ENCODE results near the gene ZNF619. TPM values are rescaled to one million over a fixed set of nuclear protein-coding genes. Genes with fewer than 3 reads are reported as not detected.

ZNF619 gene
- total RNA-seq, 3 donors from 2014 or later (not counting 1 experiment from before 2014, with no cell fraction given) = 9.5 to 14.3 (median 10.9) TPM

DNA sequence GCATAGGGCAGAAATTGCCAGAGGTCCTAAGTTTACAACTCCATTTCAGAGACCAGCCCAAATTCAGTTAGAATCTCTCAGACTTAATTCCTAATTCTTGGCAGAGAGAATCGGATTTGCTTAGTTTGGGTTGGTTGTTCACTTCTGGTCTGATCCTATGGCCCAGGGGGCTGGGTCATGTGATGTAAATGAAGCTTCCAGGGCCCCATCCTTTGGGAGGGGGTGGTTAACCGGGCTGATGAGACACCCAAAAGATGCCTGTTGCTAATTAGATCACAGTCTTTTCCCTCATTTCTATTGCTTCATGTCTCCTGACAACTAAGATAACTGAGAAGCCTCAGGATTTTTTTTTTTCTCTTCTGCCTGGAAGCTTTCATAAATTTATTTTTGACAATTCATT, 17.8 kb downstream of the ZNF619 start:
- H3K9me3 Mint-ChIP-seq = no peaks in the 10 kb centered on the region
- TF ChIP-seq, protein P1, sequence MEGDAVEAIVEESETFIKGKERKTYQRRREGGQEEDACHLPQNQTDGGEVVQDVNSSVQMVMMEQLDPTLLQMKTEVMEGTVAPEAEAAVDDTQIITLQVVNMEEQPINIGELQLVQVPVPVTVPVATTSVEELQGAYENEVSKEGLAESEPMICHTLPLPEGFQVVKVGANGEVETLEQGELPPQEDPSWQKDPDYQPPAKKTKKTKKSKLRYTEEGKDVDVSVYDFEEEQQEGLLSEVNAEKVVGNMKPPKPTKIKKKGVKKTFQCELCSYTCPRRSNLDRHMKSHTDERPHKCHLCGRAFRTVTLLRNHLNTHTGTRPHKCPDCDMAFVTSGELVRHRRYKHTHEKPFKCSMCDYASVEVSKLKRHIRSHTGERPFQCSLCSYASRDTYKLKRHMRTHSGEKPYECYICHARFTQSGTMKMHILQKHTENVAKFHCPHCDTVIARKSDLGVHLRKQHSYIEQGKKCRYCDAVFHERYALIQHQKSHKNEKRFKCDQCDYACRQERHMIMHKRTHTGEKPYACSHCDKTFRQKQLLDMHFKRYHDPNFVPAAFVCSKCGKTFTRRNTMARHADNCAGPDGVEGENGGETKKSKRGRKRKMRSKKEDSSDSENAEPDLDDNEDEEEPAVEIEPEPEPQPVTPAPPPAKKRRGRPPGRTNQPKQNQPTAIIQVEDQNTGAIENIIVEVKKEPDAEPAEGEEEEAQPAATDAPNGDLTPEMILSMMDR (IDR thresholded peaks at IDR 0.05) = no peak
- DNase-seq (no peak), ATAC-seq (no peak)
- no peak overlapping the region for H3K4me3 Mint-ChIP-seq
- no CpG with 5 or more reads among the region's 2 CpGs for WGBS (ENCODE audit: insufficient coverage)
- H3K27me3 ChIP-seq (ENCODE audit: control insufficient read depth, insufficient read depth, low read length) = no peaks in the 10 kb centered on the region
- no peaks in the 10 kb centered on the region for H3K9me3 ChIP-seq (ENCODE audit: control insufficient read depth, insufficient read depth, low read length)
- H3K4me1 ChIP-seq (ENCODE audit: control insufficient read depth, insufficient read depth, low read length) = no peaks in the 10 kb centered on the region
- no peak overlapping the region for H3K27ac ChIP-seq (ENCODE audit: low read length)
- no peaks in the 10 kb centered on the region for H3K36me3 Mint-ChIP-seq
- no peaks in the 10 kb centered on the region for H3K36me3 ChIP-seq (ENCODE audit: control insufficient read depth, insufficient read depth, low read length)
- H3K4me1 Mint-ChIP-seq = peaks cover 0 to 2% of the 10 kb centered on the region in 2 donors
- no peak overlapping the region for H3K27ac Mint-ChIP-seq
- H3K27me3 Mint-ChIP-seq (ENCODE audit: low read depth in 2 of 2) = no peaks in the 10 kb centered on the region
- H3K4me3 ChIP-seq (ENCODE audit: low read length) = no peak overlapping the region
- intact Hi-C loops (cut with micrococcal nuclease) = no loop called here

DNA sequence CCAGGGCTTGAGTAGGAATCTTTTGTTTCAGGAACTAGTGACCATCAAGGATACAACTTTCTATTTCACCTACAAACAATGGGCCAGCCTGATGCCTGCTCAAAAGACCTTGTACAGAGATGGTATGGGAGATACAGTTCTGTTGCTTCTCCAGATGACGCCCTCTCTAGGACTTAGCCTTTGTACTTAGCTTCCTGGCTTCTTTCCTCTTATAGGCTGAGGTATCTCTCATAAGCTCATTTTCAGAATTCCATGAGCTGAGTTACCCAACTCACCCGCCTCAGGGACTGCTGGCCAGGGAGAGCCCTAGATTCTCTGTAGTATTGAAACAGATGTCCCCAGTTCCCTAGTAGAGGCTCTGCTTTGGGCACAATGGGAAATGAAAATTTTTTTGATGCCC, 20.4 kb downstream of the ZNF619 start:
- no peaks in the 10 kb centered on the region for H3K27me3 Mint-ChIP-seq (ENCODE audit: low read depth in 2 of 2)
- H3K27ac Mint-ChIP-seq = no peak overlapping the region
- no peak overlapping the region for H3K4me3 Mint-ChIP-seq
- H3K36me3 ChIP-seq (ENCODE audit: control insufficient read depth, insufficient read depth, low read length) = no peaks in the 10 kb centered on the region
- no peak overlapping the region for H3K27ac ChIP-seq (ENCODE audit: low read length)
- H3K4me3 ChIP-seq (ENCODE audit: low read length) = no peak overlapping the region
- no peaks in the 10 kb centered on the region for H3K9me3 Mint-ChIP-seq
- ATAC-seq (no peak), DNase-seq (no peak)
- no peaks in the 10 kb centered on the region for H3K36me3 Mint-ChIP-seq
- peaks cover 0 to 5% of the 10 kb centered on the region in 2 donors for H3K4me1 Mint-ChIP-seq
- no peaks in the 10 kb centered on the region for H3K4me1 ChIP-seq (ENCODE audit: control insufficient read depth, insufficient read depth, low read length)
- no peaks in the 10 kb centered on the region for H3K27me3 ChIP-seq (ENCODE audit: control insufficient read depth, insufficient read depth, low read length)
- WGBS (ENCODE audit: insufficient coverage) = 100% methylated on average over 2 of the region's 2 CpGs
- TF ChIP-seq, protein P1 (IDR thresholded peaks at IDR 0.05) = no peak
- no peaks in the 10 kb centered on the region for H3K9me3 ChIP-seq (ENCODE audit: control insufficient read depth, insufficient read depth, low read length)
- intact Hi-C loops (cut with micrococcal nuclease) = no loop called here

DNA sequence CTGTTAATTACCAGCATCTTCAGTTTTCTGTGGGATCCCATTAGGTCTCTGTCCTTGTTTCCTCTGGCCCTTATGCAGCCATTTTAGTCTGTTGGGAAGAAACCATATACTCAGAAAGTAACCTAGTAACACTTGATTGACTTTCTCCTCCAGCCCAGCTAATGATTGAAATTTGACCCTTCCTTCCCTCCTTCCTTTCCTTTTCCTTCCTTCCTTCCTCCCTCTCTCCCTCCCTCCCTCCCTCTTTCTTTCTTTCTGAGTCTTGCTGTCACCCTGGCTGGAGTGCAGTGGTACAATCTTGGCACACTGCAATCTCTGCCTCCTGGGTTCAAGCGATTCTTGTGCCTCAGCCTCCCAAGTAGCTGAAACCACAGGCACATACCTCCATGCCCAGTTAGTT, 23.0 kb downstream of the ZNF619 start:
- no peak overlapping the region for H3K4me3 Mint-ChIP-seq
- Histone ChIP-seq H3K4me3 (ENCODE audit: low read length) (no peak overlapping the region), H3K36me3 (ENCODE audit: control insufficient read depth, insufficient read depth, low read length) (no peaks in the 10 kb centered on the region), H3K27me3 (ENCODE audit: control insufficient read depth, insufficient read depth, low read length) (no peaks in the 10 kb centered on the region), H3K27ac (ENCODE audit: low read length) (no peak overlapping the region), H3K9me3 (ENCODE audit: control insufficient read depth, insufficient read depth, low read length) (no peaks in the 10 kb centered on the region), H3K4me1 (ENCODE audit: control insufficient read depth, insufficient read depth, low read length) (no peaks in the 10 kb centered on the region)
- ATAC-seq (no peak), DNase-seq (no peak)
- H3K27me3 Mint-ChIP-seq (ENCODE audit: low read depth in 2 of 2) = no peaks in the 10 kb centered on the region
- intact Hi-C loops (cut with micrococcal nuclease) = no loop called here
- TF ChIP-seq, protein P1 (IDR thresholded peaks at IDR 0.05) = no peak
- no peak overlapping the region for H3K27ac Mint-ChIP-seq
- H3K4me1 Mint-ChIP-seq = peaks cover 0 to 5% of the 10 kb centered on the region in 2 donors
- no CpG with 5 or more reads among the region's 1 CpG for WGBS (ENCODE audit: insufficient coverage)
- no peaks in the 10 kb centered on the region for H3K9me3 Mint-ChIP-seq
- no peaks in the 10 kb centered on the region for H3K36me3 Mint-ChIP-seq

DNA sequence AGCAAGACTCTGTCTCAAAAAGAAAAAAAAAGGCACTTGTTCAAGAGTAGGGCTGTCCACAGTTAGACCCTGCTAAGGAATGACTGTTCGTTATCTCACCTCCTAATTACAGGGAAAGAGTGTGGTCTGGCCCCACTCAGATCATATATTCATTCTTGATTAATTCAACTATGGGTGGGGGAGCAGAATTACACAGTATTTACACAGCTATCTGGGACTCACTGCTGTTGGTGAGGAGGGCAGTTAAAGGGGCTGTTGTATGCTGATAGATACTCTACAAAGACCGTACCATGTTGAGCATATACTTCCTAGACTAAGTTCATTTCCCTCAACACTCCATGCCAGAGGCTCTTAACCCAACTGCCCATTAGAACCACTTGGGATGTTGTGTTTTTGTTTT, 25.1 kb downstream of the ZNF619 start:
- WGBS (ENCODE audit: insufficient coverage) = no CpG with 5 or more reads among the region's 2 CpGs

More for the DNA sequence above, 25.1 kb downstream of the ZNF619 start:
- H3K27me3 Mint-ChIP-seq (ENCODE audit: low read depth in 2 of 2) = no peaks in the 10 kb centered on the region
- Histone ChIP-seq H3K27ac (ENCODE audit: low read length) (no peak overlapping the region), H3K27me3 (ENCODE audit: control insufficient read depth, insufficient read depth, low read length) (no peaks in the 10 kb centered on the region), H3K36me3 (ENCODE audit: control insufficient read depth, insufficient read depth, low read length) (no peaks in the 10 kb centered on the region), H3K4me1 (ENCODE audit: control insufficient read depth, insufficient read depth, low read length) (peaks cover 6% of the 10 kb centered on the region), H3K4me3 (ENCODE audit: low read length) (no peak overlapping the region), H3K9me3 (ENCODE audit: control insufficient read depth, insufficient read depth, low read length) (no peaks in the 10 kb centered on the region)
- H3K4me3 Mint-ChIP-seq = no peak overlapping the region
- DNase-seq = no peak
- H3K4me1 Mint-ChIP-seq = peaks cover 13 to 15% of the 10 kb centered on the region in 2 donors
- intact Hi-C loops (cut with micrococcal nuclease) = no loop called here
- TF ChIP-seq, protein P1 (IDR thresholded peaks at IDR 0.05) = no peak
- H3K27ac Mint-ChIP-seq = no peak overlapping the region
- no peaks in the 10 kb centered on the region for H3K9me3 Mint-ChIP-seq
- H3K36me3 Mint-ChIP-seq = no peaks in the 10 kb centered on the region
- ATAC-seq = no peak

Measured in natural killer cell (primary cell).